Stomach (tissue), 4 donors: Measurements from ENCODE around the gene ALDOC.

Source experiments
- CTCF ChIP-seq, 7 experiments: fragments of 450-650 bp in 4 of 7; fragments of 200-600 bp in 3 of 7; sonication (generic) in 3 of 7; IDR thresholded peaks; one replicate each; pipeline ENCODE4 v1.5.1; 2016 to 2019; ENCODE audit warnings: antibody characterized with exemption in 7 of 7, control low read depth in 2 of 7, mild to moderate bottlenecking in 1 of 7
- EP300 ChIP-seq: sonication (generic); formaldehyde crosslinking; IDR thresholded peaks from one replicate; pipeline ENCODE4 v1.6.1; 2017; ENCODE audit warnings: antibody characterized with exemption
- POLR2A ChIP-seq, 4 donors: fragments of 450-650 bp; IDR thresholded peaks; one replicate each; pipeline ENCODE4 v1.6.1; 2016; ENCODE audit warnings: antibody characterized with exemption in 4 of 4, control low read depth in 2 of 4, mild to moderate bottlenecking in 1 of 4, moderate library complexity in 1 of 4
- POLR2AphosphoS5 ChIP-seq, 3 donors: sonication (generic); formaldehyde crosslinking; IDR thresholded peaks; one replicate each; pipeline ENCODE4 v1.6.1; 2016; ENCODE audit warnings: antibody characterized with exemption in 3 of 3

- TF ChIP-seq POLR2AphosphoS5 (IDR thresholded peaks at IDR 0.05) (peak in 1 of 3 donors; percentile 21), CTCF (IDR thresholded peaks at IDR 0.05) (peak in 6 of 7 experiments; percentile 15 to 95 (median 84)), POLR2A (IDR thresholded peaks at IDR 0.05) (no peak), EP300 (no peak)
Observed at GRCh38 chr17:28547623-28548416, 28.9 kb downstream of the ALDOC start.
